HG02798 (cell line): ENCODE results near the gene SEZ6L2.
"Not testable (repeated sequence)": the region's sequence is repeated elsewhere in the genome, so short reads cannot be mapped to it uniquely, and the experiment has no call there.

ENCODE experiments used
- ATAC-seq: cut with Tn5 transposase; IDR thresholded peaks from one replicate; pipeline ENCODE4 v1.9.1; 2021; ENCODE audit warnings: mild to moderate bottlenecking; ENCODE audit not compliant: unreplicated experiment, poor library complexity

The SEZ6L2 gene

GRCh38 chr16:29899516-29900101, at the start of gene SEZ6L2:
Gene SEZ6L2 (minus strand): TSS chr16:29899550. CDS start chr16:29899019, 531 bp downstream.
- ATAC-seq, result no peak

- ATAC-seq, result no peak
Measured at GRCh38 chr16:29947897-29948296, 48.5 kb upstream of the SEZ6L2 start.

- ATAC-seq, result no peak
Measured at GRCh38 chr16:29943846-29944799, 44.8 kb upstream of the SEZ6L2 start.

GRCh38 chr16:29940656-29941055, 41.3 kb upstream of the SEZ6L2 start:
- ATAC-seq, result no peak

- ATAC-seq, result not testable (repeated sequence)
Measured at GRCh38 chr16:29931750-29932149, 32.4 kb upstream of the SEZ6L2 start.

- no peak for ATAC-seq
Measured at GRCh38 chr16:29927070-29927905, 27.9 kb upstream of the SEZ6L2 start.

- ATAC-seq, result no peak
Measured at GRCh38 chr16:29926711-29927052, 27.3 kb upstream of the SEZ6L2 start.

GRCh38 chr16:29925781-29926710, 26.7 kb upstream of the SEZ6L2 start, which contains the start of gene KCTD13:
Gene KCTD13 (minus strand): TSS chr16:29926226. CDS start chr16:29926033, 193 bp downstream.
- peak; percentile 89 for ATAC-seq

- ATAC-seq, result no peak
Measured at GRCh38 chr16:29925105-29925756, 25.9 kb upstream of the SEZ6L2 start.

GRCh38 chr16:29922986-29923501, 23.7 kb upstream of the SEZ6L2 start:
- ATAC-seq, result no peak

- no peak for ATAC-seq
Measured at GRCh38 chr16:29922326-29922725, 23.0 kb upstream of the SEZ6L2 start.

- no peak for ATAC-seq
Measured at GRCh38 chr16:29921034-29921385, 21.7 kb upstream of the SEZ6L2 start.

GRCh38 chr16:29920288-29921033, 21.1 kb upstream of the SEZ6L2 start:
- ATAC-seq, result no peak

GRCh38 chr16:29916979-29917378, 17.6 kb upstream of the SEZ6L2 start:
- no peak for ATAC-seq

- no peak for ATAC-seq
Measured at GRCh38 chr16:29915590-29916247, 16.4 kb upstream of the SEZ6L2 start.

- ATAC-seq, result no peak
Measured at GRCh38 chr16:29913514-29913913, 14.2 kb upstream of the SEZ6L2 start.

GRCh38 chr16:29912087-29912486, 12.7 kb upstream of the SEZ6L2 start:
- no peak for ATAC-seq

GRCh38 chr16:29911676-29912010, 12.3 kb upstream of the SEZ6L2 start:
- no peak for ATAC-seq
